SU-DHL-6 (cell line): Measurements from ENCODE around the gene HMCN2.

ENCODE experiments used
- EZH2phosphoT487 ChIP-seq: fragments of 200-600 bp; sonication (generic), shearing (Covaris generic); conservative IDR thresholded peaks from 2 replicates; pipeline ENCODE4 v1.6.1; 2018; ENCODE audit warnings: mild to moderate bottlenecking, antibody characterized with exemption, low read length, moderate library complexity, mixed read lengths
- TF ChIP-seq, protein P1 (sequence below): fragments of 200-600 bp; sonication (generic); IDR thresholded peaks from one replicate; pipeline ENCODE4 v1.5.1; 2017; ENCODE audit warnings: antibody characterized with exemption, mild to moderate bottlenecking, low read length, moderate library complexity; ENCODE audit not compliant: insufficient read depth, poor library complexity, severe bottlenecking

DNA sequence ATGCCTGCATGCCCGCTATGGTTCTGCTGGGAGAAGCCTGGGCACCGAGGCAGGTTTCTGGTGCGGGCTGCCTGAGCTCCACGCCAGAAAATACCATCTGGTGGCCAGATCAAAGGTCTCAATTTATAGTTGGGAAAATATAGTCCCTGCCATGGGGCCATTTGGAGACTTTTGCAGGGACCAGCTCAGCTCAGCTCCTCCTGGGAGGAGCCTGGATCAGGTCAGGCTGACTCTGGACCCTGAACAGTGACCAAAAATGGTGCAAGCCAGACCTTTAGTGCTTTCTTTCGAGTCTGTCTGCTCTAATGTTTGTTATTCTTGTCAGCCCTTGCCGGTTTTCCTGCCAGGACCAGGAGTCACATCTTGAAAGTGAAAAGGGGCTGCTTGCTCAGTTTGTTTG lies 31.8 kb downstream of the HMCN2 start:
- TF ChIP-seq, protein P1, sequence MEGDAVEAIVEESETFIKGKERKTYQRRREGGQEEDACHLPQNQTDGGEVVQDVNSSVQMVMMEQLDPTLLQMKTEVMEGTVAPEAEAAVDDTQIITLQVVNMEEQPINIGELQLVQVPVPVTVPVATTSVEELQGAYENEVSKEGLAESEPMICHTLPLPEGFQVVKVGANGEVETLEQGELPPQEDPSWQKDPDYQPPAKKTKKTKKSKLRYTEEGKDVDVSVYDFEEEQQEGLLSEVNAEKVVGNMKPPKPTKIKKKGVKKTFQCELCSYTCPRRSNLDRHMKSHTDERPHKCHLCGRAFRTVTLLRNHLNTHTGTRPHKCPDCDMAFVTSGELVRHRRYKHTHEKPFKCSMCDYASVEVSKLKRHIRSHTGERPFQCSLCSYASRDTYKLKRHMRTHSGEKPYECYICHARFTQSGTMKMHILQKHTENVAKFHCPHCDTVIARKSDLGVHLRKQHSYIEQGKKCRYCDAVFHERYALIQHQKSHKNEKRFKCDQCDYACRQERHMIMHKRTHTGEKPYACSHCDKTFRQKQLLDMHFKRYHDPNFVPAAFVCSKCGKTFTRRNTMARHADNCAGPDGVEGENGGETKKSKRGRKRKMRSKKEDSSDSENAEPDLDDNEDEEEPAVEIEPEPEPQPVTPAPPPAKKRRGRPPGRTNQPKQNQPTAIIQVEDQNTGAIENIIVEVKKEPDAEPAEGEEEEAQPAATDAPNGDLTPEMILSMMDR: no peak
- TF ChIP-seq EZH2phosphoT487: no peak
